Transverse colon (tissue), 3 donors: ENCODE data around the gene MASP1.

Source experiments
- EP300 ChIP-seq: sonication (generic); formaldehyde crosslinking; IDR thresholded peaks from one replicate; pipeline ENCODE4 v1.6.1; 2017; ENCODE audit warnings: antibody characterized with exemption, low read depth
- POLR2A ChIP-seq: fragments of 450-650 bp; IDR thresholded peaks from one replicate; pipeline ENCODE4 v1.6.1; 2016; ENCODE audit warnings: antibody characterized with exemption, mild to moderate bottlenecking, moderate library complexity
- TF ChIP-seq, protein P1 (sequence below), 5 experiments: fragments of 200-600 bp in 3 of 5; fragments of 450-650 bp in 2 of 5; sonication (generic) in 3 of 5; IDR thresholded peaks; 1 replicate in 2 of 5; 2 replicates in 3 of 5; pipeline ENCODE4 v1.5.1; 2016 to 2017; ENCODE audit warnings: antibody characterized with exemption in 5 of 5, inconsistent platforms in 3 of 5, mild to moderate bottlenecking in 2 of 5, moderate library complexity in 1 of 5

DNA sequence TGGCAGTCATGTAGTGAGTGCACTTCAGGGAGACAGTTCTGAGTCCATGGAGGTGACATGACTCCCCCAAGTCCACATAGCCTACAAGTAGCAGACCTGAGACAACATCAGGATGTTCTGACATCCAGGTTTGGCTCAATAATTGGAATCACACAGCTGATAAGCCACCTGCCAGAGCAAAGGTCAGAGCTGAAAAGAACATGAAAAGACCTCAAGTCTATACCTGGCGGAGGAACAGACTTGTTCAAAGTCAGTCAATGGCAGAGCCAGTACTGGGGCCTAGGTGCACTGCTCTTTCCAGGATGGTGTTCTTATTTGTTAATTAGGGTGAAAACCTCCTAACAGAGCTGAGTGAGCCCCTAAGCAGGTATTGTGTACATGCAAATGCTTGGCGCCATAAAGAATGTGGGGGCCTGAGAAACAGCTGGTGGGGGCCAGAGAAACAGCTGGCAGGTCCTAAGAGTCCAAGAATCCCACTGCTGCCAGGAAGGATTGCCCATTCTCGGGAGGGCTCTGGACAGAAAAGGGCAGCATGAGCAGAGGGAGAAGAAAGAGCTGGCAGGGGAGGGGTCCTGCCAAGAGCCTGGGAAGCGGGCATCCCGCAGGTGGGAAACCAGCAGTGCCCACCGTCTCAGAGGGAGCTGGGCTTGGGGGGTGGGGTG lies 17.1 kb downstream of the MASP1 start:
- TF ChIP-seq EP300 (no peak), POLR2A (no peak)
- TF ChIP-seq, protein P1, sequence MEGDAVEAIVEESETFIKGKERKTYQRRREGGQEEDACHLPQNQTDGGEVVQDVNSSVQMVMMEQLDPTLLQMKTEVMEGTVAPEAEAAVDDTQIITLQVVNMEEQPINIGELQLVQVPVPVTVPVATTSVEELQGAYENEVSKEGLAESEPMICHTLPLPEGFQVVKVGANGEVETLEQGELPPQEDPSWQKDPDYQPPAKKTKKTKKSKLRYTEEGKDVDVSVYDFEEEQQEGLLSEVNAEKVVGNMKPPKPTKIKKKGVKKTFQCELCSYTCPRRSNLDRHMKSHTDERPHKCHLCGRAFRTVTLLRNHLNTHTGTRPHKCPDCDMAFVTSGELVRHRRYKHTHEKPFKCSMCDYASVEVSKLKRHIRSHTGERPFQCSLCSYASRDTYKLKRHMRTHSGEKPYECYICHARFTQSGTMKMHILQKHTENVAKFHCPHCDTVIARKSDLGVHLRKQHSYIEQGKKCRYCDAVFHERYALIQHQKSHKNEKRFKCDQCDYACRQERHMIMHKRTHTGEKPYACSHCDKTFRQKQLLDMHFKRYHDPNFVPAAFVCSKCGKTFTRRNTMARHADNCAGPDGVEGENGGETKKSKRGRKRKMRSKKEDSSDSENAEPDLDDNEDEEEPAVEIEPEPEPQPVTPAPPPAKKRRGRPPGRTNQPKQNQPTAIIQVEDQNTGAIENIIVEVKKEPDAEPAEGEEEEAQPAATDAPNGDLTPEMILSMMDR (IDR thresholded peaks at IDR 0.05): no peak
